ENCODE measurements around the gene KIF21B. TPM values are rescaled to one million over a fixed set of nuclear protein-coding genes. Genes with fewer than 3 reads are reported as not detected.
"Not testable (repeated sequence)": the region's sequence is repeated elsewhere in the genome, so short reads cannot be mapped to it uniquely, and the experiment has no call there.

Gene KIF21B
- total and polyA plus RNA-seq, 5 experiments from 2014 or later, result 2.2 to 95.3 (median 8.3) TPM

DNA sequence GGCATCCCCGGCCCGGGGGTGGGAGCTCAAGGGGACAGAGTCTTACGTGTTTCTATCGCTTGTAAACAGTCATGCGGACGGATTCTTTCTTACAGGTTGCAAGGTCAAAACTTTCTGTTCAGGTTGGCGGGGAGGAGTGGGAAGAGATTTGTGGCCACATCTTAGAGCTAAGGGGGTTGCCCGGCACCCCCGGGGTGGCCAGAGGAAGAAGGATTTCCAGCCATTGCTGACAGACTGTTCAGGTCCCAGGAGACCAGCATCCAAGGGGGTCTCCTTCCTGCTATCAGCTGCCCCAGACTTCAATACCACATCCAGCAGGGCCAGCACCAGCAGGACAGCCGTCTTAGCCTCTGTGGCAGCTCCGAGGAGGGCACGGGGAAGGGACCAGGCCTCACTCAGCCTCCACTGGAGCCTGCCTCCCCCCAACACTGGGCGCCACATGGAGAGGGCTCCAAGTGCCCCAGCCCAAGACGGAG is 52.0 kb downstream of the KIF21B start:
- POLR2A ChIA-PET, result interaction anchor here (1.2 to 1.7 kb wide), 4 partner anchors 48 to 143 kb away, joined by 5 to 8 read pairs (median 5); no protein-coding TSS in a partner anchor
- H3K36me3 Mint-ChIP-seq, result peaks cover 0 to 57% (median 11%) of the 10 kb centered on the region in 3 donors
- H3K9me3 Mint-ChIP-seq, result no peaks in the 10 kb centered on the region
- peak in 1 of 10 donors; percentile 53 for DNase-seq
- H3K4me1 Mint-ChIP-seq, result peaks cover 2 to 14% (median 10%) of the 10 kb centered on the region in 4 donors
- no peak overlapping the region for H3K4me3 Mint-ChIP-seq
- no peaks in the 10 kb centered on the region for H3K27me3 Mint-ChIP-seq
- peak overlapping the region in 5 of 10 donors; percentile 21 to 63 (median 46) for H3K27ac Mint-ChIP-seq
- ATAC-seq, result no peak

DNA sequence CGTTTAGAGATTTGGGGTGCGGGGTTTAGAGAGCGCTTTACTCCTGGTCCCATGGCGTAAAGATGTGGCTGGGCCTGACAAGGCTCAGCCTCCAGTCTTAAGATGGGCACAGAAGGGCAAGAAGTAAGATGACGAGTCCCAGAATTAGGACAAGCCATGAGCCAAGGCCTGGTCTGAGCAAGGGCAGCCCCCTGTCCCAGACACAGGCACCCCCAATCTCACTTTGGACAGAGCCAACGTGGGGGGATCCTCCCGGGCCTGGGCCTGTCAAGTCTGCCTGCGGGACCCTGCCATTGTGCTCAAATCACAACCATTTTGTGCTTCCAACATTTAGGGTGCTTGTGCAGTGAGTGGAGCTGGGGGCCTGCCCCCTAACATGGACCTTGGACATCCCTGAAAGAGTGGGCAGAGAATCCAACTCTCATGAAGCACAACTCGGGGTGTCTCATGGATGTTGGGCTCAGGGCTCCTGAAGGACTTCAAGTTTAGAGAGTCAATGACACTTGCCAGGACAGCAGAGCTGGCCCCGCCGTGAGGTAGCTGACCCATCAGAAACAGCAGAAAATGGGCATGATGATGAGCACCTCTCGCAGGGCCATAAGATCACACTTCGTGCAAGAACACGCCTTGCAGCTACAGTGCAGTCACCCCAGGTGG is 52.6 kb downstream of the KIF21B start:
- Mint-ChIP-seq H3K9me3 (no peaks in the 10 kb centered on the region), H3K27ac (peak overlapping the region in 6 of 10 donors; percentile 21 to 72 (median 55)), H3K4me1 (peaks cover 2 to 14% (median 10%) of the 10 kb centered on the region in 4 donors), H3K36me3 (peaks cover 0 to 52% (median 10%) of the 10 kb centered on the region in 3 donors), H3K4me3 (peak overlapping the region in 1 of 10 donors; percentile 45), H3K27me3 (no peaks in the 10 kb centered on the region)
- POLR2A ChIA-PET, result interaction anchor here (1.5 to 1.7 kb wide), 2 partner anchors 51 to 71 kb away, joined by 5 to 8 read pairs; no protein-coding TSS in a partner anchor
- no peak for DNase-seq
- no peak for ATAC-seq

DNA sequence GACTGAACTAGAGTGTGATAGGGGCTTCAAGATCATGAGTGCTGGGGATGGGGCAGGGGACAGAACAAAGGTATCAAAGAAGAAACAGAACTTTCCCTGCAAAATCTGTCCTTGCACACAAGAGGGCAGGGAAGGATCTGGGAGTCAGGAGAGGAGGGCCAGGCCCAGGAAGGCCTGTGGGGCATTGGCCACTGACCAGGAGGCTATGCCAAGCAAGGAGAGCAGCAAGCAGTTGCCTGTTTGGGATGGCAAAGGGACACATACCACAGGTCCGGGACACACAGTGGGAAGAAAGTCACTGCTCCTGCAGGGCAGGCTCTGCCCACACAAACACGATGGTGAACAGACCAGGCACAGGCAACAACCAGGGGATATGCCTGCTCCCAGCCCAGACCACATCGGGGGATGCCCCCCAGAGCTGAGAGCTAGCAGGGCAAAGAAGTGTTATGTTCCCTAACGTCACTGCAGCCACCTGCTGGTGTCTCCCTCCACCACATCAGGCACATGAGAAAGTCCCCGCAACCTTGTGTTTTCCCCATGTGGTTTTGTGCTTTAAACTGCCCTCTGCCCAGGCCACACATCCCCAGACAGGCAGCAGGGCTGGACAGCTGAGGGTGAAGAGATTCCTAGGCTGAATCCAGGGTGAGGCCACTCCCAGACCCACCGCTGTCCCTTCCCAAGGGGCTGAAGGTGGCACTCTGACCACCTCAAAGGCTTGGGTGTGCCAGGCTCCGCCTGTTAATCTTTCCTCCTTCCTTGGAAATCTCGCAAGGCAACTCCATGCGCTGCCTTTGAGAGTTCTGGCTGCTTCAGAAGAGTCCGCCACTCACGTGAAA is 53.6 kb downstream of the KIF21B start:
- Mint-ChIP-seq H3K27ac (peak overlapping the region; percentile 27 to 88 (median 59)), H3K4me1 (peaks cover 2 to 14% (median 10%) of the 10 kb centered on the region in 4 donors), H3K27me3 (no peaks in the 10 kb centered on the region), H3K36me3 (peaks cover 0 to 43% (median 10%) of the 10 kb centered on the region in 3 donors), H3K9me3 (no peaks in the 10 kb centered on the region), H3K4me3 (no peak overlapping the region)
- DNase-seq (peak in 1 of 10 donors; percentile 15), ATAC-seq (peak in 1 of 2 donors; percentile 64)
- POLR2A ChIA-PET, result interaction anchor here (0.6 kb wide), 1 partner anchor 144 kb away, joined by 6 read pairs; no protein-coding TSS in a partner anchor

DNA sequence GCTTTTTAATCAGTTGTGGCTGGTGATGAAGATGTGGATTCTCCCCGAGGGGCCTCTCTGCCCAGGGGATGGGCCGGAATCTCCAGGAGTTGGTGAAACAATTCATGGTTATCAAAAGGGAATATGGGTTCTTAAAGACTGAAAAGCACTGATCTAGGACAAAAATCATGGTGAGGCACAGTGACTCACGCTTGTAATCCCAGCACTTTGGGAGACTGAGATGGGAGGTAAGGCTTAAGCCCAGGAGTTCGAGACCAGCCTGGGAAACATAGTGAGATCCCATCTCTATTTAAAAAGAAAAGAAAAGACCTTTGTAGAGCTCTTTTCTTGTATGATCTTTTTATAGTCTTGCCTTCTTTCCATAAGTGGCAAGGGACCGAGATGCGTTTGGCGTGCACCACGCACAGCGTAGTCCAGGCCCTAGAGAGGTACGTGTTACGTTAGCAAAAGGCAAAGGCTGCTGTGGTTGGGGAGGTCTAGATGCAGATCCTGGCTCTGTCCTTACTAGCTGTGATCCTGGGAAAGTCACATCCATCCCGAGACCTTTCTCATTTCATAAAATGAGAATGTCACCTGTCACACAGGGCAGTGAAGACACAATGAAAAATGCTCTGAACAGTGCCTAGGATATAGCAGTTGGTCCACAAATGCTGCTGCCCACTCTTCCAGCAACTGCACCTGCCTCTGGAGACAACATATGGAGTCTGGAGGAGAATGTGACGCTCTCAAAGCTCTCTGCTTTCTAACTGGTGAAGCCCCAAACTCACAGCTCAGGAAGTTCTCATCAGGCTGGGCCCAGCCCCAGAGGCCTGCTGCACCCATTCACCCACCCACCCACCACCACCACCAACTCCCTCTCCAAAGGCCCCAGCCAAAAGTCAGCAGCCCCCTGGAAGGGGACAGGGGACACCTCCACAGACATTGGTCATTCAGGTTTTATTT is 54.8 kb downstream of the KIF21B start:
- ATAC-seq (no peak), DNase-seq (no peak)
- no peaks in the 10 kb centered on the region for H3K9me3 Mint-ChIP-seq
- H3K36me3 Mint-ChIP-seq, result peaks cover 0 to 36% (median 7%) of the 10 kb centered on the region in 3 donors
- POLR2A ChIA-PET, result interaction anchor here (1.1 kb wide), 1 partner anchor 52 kb away, joined by 3 read pairs; no protein-coding TSS in a partner anchor
- no peak overlapping the region for H3K4me3 Mint-ChIP-seq
- H3K4me1 Mint-ChIP-seq, result peaks cover 2 to 14% (median 9%) of the 10 kb centered on the region in 4 donors
- H3K27me3 Mint-ChIP-seq, result no peaks in the 10 kb centered on the region
- peak overlapping the region; percentile 17 to 88 (median 69) for H3K27ac Mint-ChIP-seq

DNA sequence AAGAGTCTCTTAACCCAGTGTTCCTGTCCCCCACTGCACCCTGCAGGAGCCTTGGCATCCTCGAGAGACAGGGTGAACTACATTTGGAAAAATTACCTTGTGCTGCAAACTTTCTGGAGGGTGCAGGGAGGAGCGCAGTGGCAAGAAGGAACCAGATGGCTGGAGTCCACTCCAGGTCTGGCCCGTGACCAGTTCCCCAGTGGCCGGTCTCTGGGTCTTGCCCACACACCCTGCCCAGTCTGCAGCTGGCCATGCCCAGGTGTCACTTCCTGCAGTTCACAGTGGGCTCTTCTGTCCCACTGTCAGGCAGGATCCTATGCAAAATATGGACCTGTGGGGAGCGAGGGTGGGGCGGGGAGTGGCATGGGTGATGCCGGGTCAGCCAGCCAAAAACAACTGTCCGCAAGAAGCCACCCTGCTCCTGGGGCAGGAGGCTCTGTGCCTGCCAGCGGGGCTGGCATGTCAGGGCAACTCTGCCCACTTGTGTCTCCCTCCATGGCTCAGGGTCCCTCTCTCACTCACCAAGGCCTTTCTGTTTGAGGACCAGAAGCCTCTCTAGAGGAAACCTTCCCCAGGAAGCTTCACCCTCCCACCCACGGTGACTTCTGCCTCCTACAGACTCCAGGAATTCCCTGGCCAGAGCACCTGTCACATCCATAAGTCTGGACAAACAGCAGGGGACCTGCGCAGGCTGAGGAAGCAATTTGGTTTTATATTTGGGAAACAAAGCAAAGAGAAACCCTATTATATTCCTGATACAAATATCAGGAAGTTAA is 55.6 kb downstream of the KIF21B start:
- Mint-ChIP-seq H3K27ac (peak overlapping the region in 4 of 10 donors; percentile 43 to 75 (median 65)), H3K27me3 (no peaks in the 10 kb centered on the region), H3K4me1 (peaks cover 2 to 14% (median 9%) of the 10 kb centered on the region in 4 donors), H3K36me3 (peaks cover 0 to 30% (median 4%) of the 10 kb centered on the region in 3 donors), H3K4me3 (no peak overlapping the region), H3K9me3 (no peaks in the 10 kb centered on the region)
- no peak for ATAC-seq
- POLR2A ChIA-PET, result interaction anchor here (1.1 kb wide), 1 partner anchor 53 kb away, joined by 3 read pairs; no protein-coding TSS in a partner anchor
- DNase-seq, result no peak

DNA sequence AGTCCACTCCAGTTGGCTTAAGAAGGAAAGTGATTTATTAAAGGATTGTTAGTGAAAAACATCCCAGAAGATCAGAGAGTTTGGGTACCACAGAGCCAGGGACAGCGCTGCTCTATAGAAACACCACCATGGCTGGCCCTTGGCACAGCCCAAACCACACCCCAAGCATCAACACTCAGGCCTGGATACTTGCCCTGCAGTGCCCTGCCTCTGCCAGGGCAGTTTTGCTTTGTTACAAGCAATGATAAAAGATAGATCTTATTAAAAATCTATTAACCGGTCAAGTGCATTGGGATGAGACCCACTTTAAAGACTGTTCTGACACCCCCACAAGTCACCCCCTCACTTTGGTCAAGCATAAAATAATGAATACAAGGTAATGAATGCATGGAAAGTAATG is 56.6 kb downstream of the KIF21B start:
- peaks cover 0 to 25% (median 4%) of the 10 kb centered on the region in 3 donors for H3K36me3 Mint-ChIP-seq
- no peaks in the 10 kb centered on the region for H3K27me3 Mint-ChIP-seq
- H3K9me3 Mint-ChIP-seq, result no peaks in the 10 kb centered on the region
- POLR2A ChIA-PET, result no interaction called here
- H3K27ac Mint-ChIP-seq, result peak overlapping the region in 4 of 10 donors; percentile 32 to 66 (median 59)
- no peak for ATAC-seq
- no peak overlapping the region for H3K4me3 Mint-ChIP-seq
- peaks cover 2 to 14% (median 7%) of the 10 kb centered on the region in 4 donors for H3K4me1 Mint-ChIP-seq
- no peak for DNase-seq

DNA sequence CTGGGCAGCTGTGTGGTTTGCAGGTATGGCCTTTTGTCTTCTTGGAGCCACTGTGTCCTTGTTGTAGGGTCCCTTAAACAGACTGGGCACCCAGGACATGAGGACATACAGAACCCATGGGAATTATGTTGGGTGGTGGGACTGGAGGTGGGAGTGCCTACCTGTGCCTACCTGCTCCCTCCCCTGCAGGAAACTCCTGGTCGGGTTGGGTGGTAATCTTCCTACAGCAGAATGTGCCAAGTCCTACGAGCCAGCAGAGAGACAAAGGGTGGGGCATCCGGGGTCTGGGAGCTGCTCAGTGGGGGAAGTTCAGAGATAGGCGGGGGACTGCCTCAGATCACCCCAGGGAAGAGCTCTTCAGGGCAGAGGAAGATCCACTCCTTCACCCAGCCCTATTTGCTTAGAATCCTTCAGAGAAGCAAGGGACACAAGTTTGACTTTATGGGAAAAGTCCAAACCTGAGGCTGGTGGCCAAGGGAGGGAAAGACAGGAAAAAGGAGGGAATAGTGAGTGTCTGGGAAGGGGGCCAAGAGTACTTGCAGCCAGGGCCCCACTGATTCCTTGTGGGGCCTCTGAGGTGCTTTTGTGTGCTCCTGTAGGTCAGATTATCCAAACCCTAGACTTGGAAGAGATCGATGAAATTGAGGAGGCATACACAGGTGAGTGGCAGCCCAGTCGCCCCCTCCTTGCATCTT is 58.3 kb downstream of the KIF21B start:
- Mint-ChIP-seq H3K27me3 (no peaks in the 10 kb centered on the region), H3K4me1 (peaks cover 3 to 10% (median 6%) of the 10 kb centered on the region in 4 donors), H3K4me3 (no peak overlapping the region), H3K36me3 (peaks cover 0 to 14% (median 0%) of the 10 kb centered on the region in 3 donors), H3K9me3 (no peaks in the 10 kb centered on the region), H3K27ac (peak overlapping the region in 6 of 10 donors; percentile 8 to 84 (median 48))
- ATAC-seq (no peak), DNase-seq (no peak)
- POLR2A ChIA-PET, result no interaction called here

DNA sequence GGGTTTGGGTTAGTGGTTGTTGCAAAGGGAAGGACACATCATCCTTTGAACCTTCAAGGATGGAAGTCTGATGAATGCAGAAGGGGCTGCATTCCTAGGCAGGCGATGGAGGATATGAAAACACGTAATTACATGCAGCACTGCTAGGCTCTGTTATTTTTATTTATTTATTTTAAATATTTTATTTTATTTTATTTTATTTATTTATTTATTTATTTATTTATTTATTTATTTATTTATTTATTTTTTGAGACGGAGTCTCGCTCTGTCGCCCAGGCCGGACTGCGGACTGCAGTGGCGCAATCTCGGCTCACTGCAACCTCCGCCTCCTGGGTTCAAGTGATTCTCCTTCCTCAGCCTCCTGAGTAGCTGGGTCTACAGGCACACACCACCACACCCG is 59.6 kb downstream of the KIF21B start:
- POLR2A ChIA-PET, H3K4me1 Mint-ChIP-seq, H3K36me3 Mint-ChIP-seq, H3K27me3 Mint-ChIP-seq, ATAC-seq, DNase-seq, H3K9me3 Mint-ChIP-seq, H3K4me3 Mint-ChIP-seq: not testable (repeated sequence)
- peak overlapping the region in 2 of 10 donors; percentile 31 to 71 for H3K27ac Mint-ChIP-seq

DNA sequence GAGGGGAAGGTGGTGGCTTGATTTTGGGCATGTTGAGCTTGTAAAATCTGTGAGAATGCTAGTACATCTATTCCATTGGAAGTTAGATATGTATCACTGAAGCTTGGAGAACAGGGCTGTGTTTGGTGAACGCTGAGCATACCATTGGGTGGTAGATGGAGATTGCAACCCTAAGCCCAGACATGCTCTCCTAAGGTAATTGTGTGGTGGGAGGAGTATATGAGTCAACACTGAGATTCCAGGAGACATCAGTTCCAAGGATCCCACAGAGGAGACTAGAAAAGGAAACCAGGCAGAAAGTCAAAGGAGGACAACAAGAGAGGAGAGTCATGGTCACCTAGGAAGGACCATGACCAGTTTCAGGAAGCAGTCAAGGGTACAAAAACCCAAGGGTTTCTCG is 60.4 kb downstream of the KIF21B start:
- ATAC-seq (no peak), DNase-seq (no peak)
- Mint-ChIP-seq H3K36me3 (peaks cover 0 to 6% (median 0%) of the 10 kb centered on the region in 3 donors), H3K9me3 (no peaks in the 10 kb centered on the region), H3K27ac (peak overlapping the region in 4 of 10 donors; percentile 20 to 68 (median 34)), H3K4me1 (peaks cover 0 to 3% (median 0%) of the 10 kb centered on the region in 4 donors), H3K27me3 (no peaks in the 10 kb centered on the region), H3K4me3 (no peak overlapping the region)
- POLR2A ChIA-PET, result no interaction called here

DNA sequence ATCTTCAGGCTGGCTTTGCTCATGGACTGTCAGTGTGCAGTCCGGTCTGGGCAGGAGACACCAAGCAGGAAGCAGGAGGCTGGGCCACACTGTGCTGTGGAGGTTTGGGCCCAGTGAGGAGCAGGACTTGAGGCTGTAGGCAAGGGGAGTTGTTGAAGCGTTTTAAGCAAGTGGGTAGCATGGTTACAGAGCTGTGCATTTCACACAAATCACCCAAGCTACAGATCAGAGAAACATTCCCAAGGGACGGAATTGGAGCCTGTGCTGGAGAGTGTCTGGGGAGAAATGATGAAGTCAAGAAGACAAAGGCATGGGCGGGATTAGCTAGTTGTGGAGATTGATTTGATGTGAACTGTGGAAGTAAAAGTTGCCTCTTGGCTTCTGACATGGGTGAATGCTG is 60.9 kb downstream of the KIF21B start:
- no peaks in the 10 kb centered on the region for H3K27me3 Mint-ChIP-seq
- peaks cover 0 to 3% (median 0%) of the 10 kb centered on the region in 4 donors for H3K4me1 Mint-ChIP-seq
- peaks cover 0 to 3% (median 0%) of the 10 kb centered on the region in 3 donors for H3K36me3 Mint-ChIP-seq
- POLR2A ChIA-PET, result no interaction called here
- ATAC-seq (no peak), DNase-seq (no peak)
- H3K27ac Mint-ChIP-seq, result peak overlapping the region in 2 of 10 donors; percentile 6 to 43
- H3K4me3 Mint-ChIP-seq, result no peak overlapping the region
- H3K9me3 Mint-ChIP-seq, result no peaks in the 10 kb centered on the region

DNA sequence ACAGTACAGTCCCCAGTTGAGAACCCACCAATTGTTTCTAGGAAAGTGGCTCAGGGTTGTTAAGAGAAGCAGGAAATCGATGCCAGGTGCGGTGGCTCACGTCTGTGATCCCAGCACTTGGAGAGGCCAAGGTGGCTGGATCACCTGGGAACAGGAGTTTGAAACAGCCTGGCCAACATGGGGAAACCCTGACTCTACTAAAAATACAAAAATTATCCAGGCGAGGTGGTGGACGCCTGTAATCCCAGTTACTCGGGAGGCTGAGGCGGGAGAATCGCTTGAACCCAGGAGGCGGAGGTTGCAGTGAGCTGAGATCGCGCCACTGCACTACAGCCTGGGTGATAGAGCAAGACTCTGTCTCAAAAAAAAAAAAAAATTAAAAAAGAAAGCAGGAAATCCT is 61.4 kb downstream of the KIF21B start:
- POLR2A ChIA-PET, H3K27me3 Mint-ChIP-seq, ATAC-seq, H3K36me3 Mint-ChIP-seq, H3K4me3 Mint-ChIP-seq, DNase-seq, H3K9me3 Mint-ChIP-seq, H3K4me1 Mint-ChIP-seq: not testable (repeated sequence)
- H3K27ac Mint-ChIP-seq, result peak overlapping the region in 1 of 10 donors; percentile 43
